ENCODE data around the gene MAP3K20.

- TF ChIP-seq ZNF138 (CRISPR knock-in tag; conservative IDR thresholded peaks at IDR 0.05): no peak
- no peak for TF ChIP-seq SP1 (CRISPR knock-in tag; conservative IDR thresholded peaks at IDR 0.05)
- no peak for TF ChIP-seq CTCF (IDR thresholded peaks at IDR 0.05)
- TF ChIP-seq MAX (CRISPR knock-in tag; IDR thresholded peaks at IDR 0.05): no peak
- no peak for TF ChIP-seq SMAD4 (CRISPR knock-in tag; IDR thresholded peaks at IDR 0.05)
These were observed 214.9 kb downstream of the MAP3K20 start for GRCh38 chr2:173290518-173290917.

Data from WTC11 (cell line).